CD4-positive, alpha-beta T cell (primary cell): ENCODE data around the gene ZNF182. TPM values are rescaled to one million over a fixed set of nuclear protein-coding genes. Genes with fewer than 3 reads are reported as not detected.
"Not testable (repeated sequence)": the region's sequence is repeated elsewhere in the genome, so short reads cannot be mapped to it uniquely, and the experiment has no call there.

Experiments
- ATAC-seq: fragments of 200-7000 bp; cut with Tn5 transposase; one replicate; pipeline ENCODE4 v1.10.0; 2022; ENCODE audit warnings: mild to moderate bottlenecking; ENCODE audit not compliant: poor library complexity
- CTCF ChIA-PET: fragments of 350-600 bp; sonication (Branson Sonifier 250); formaldehyde crosslinking; loops from one replicate; lab custom pipeline; 2021; ENCODE audit warnings: antibody characterized with exemption, inconsistent platforms; lab: Charles Lee
- POLR2A ChIA-PET: fragments of 350-600 bp; sonication (Branson Sonifier 250); formaldehyde crosslinking; loops from one replicate; lab custom pipeline; 2021; ENCODE audit warnings: antibody characterized with exemption, inconsistent platforms; lab: Charles Lee
- DNase-seq, 14 experiments: peaks; one replicate each; pipeline ENCODE4 v3.0.0-alpha.2; 2013 to 2020; ENCODE audit warnings: mixed read lengths in 2 of 14
- H3K27ac ChIP-seq, 2 donors: one replicate each; pipeline versions ENCODE4 v1.5.1 to v1.7.0; 2013; ENCODE audit warnings: low read length in 2 of 2, low read depth in 1 of 2, mild to moderate bottlenecking in 1 of 2
- H3K27me3 ChIP-seq, 2 experiments: 1 replicate in 1 of 2; 2 replicates in 1 of 2; pipeline versions ENCODE4 v1.6.1 to v1.7.0; 2013; ENCODE audit warnings: low read length in 2 of 2, control low read depth in 1 of 2, mild to moderate bottlenecking in 1 of 2, moderate library complexity in 1 of 2; ENCODE audit not compliant: insufficient read depth in 2 of 2, control insufficient read depth in 1 of 2
- H3K36me3 ChIP-seq: one replicate; pipeline ENCODE4 v1.6.1; 2013; ENCODE audit warnings: low read length, control low read depth; ENCODE audit not compliant: insufficient read depth
- H3K4me1 ChIP-seq: one replicate; pipeline ENCODE4 v1.6.1; 2013; ENCODE audit warnings: low read length, control low read depth; ENCODE audit not compliant: insufficient read depth
- H3K4me3 ChIP-seq: one replicate; pipeline ENCODE4 v1.5.1; 2013; ENCODE audit warnings: mild to moderate bottlenecking, low read length, moderate library complexity
- H3K9me3 ChIP-seq, 2 experiments: 1 replicate in 1 of 2; 2 replicates in 1 of 2; pipeline versions ENCODE4 v1.6.1 to v1.7.0; 2013; ENCODE audit warnings: low read length in 2 of 2, mild to moderate bottlenecking in 2 of 2, control low read depth in 1 of 2, moderate library complexity in 1 of 2; ENCODE audit not compliant: control insufficient read depth in 1 of 2, insufficient read depth in 1 of 2
- H3K27ac Mint-ChIP-seq: one replicate; pipeline ENCODE4 v1.8.0; 2020; ENCODE audit warnings: mixed read lengths
- H3K27me3 Mint-ChIP-seq: one replicate; pipeline ENCODE4 v1.8.0; 2021; ENCODE audit warnings: mixed read lengths
- H3K36me3 Mint-ChIP-seq: one replicate; pipeline ENCODE4 v1.8.0; 2021; ENCODE audit warnings: low read depth, mixed read lengths
- H3K4me1 Mint-ChIP-seq: one replicate; pipeline ENCODE4 v1.8.0; 2021; ENCODE audit warnings: low read depth, mixed read lengths
- H3K4me3 Mint-ChIP-seq: one replicate; pipeline ENCODE4 v1.8.0; 2020; ENCODE audit warnings: mild to moderate bottlenecking, mixed read lengths
- H3K9me3 Mint-ChIP-seq: one replicate; pipeline ENCODE4 v1.8.0; 2020; ENCODE audit warnings: mixed read lengths
- intact Hi-C, 2 experiments: fragments of 100-400 bp; cut with DNase I in 1 of 2; cut with micrococcal nuclease in 1 of 2; formaldehyde crosslinking; loops; one replicate each; pipeline versions ENCODE4 v1.15.1 to v1.9.0; 2023 to 2025; cut with DNase I, micrococcal nuclease
- total RNA-seq, 174 experiments: library from RNA in 2 of 174; stranded (reverse) in 2 of 174; gene quantifications; one replicate each; pipeline ENCODE4 v1.2.3 and lab custom pipeline; 2021 to 2026
- TF ChIP-seq, protein P1 (sequence below): fragments of 200-600 bp; IDR thresholded peaks from one replicate; pipeline ENCODE4 v1.8.0; 2022; ENCODE audit warnings: antibody characterized with exemption, mild to moderate bottlenecking

Gene ZNF182
- total RNA-seq, 2 experiments from 2014 or later: 4.8 to 5.0 TPM

DNA sequence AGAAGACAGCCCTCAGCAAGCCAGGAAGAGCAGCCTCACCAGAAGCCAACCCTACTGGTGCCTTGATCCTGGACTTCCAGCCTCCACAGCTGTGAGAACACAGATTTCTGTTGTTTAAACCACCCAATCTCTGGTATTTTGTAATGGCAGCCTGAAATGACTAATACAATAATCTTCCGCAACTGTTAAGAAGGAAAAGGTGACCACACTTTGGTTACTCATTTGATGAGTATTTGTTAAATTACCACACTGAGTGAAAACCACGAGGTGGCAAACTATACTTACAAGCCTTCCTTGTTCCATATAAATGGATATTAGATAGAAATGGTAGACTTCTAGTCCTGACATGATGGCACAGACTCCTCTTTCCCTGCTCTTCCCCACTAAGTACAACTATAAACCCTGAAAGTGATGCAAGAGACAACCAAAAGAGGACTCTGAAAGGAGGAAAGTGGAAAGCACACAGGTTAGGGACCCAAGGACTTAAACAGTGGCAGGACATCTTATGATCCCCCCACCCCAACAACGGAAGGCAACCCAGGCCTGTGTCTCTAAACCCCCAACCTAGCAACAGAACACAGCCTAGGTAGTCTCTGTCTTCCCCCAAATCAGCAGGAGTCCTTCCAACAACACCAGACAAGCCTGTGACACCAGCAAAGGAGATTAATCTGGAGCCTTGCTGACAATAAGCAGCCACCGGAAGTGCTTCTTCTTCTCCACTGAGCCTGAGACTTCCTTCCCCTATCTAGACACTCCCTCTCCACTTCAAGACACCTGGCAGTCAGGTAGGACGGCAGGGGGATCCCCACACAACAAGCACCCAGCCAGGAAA lies 12.3 kb downstream of the ZNF182 start:
- H3K4me3 ChIP-seq: no peak overlapping the region
- H3K4me1 ChIP-seq: peaks cover 12% of the 10 kb centered on the region
- H3K9me3 Mint-ChIP-seq: no peaks in the 10 kb centered on the region
- peaks cover 88% of the 10 kb centered on the region for H3K36me3 Mint-ChIP-seq
- peaks cover 32% of the 10 kb centered on the region for H3K36me3 ChIP-seq
- H3K27ac Mint-ChIP-seq: peak overlapping the region; percentile 84
- peak overlapping the region; percentile 1 for H3K4me3 Mint-ChIP-seq
- intact Hi-C loops: no loop called here
- DNase-seq (peak in 4 of 14 experiments; percentile 16 to 42 (median 32)), ATAC-seq (peak; percentile 75)
- TF ChIP-seq, protein P1, sequence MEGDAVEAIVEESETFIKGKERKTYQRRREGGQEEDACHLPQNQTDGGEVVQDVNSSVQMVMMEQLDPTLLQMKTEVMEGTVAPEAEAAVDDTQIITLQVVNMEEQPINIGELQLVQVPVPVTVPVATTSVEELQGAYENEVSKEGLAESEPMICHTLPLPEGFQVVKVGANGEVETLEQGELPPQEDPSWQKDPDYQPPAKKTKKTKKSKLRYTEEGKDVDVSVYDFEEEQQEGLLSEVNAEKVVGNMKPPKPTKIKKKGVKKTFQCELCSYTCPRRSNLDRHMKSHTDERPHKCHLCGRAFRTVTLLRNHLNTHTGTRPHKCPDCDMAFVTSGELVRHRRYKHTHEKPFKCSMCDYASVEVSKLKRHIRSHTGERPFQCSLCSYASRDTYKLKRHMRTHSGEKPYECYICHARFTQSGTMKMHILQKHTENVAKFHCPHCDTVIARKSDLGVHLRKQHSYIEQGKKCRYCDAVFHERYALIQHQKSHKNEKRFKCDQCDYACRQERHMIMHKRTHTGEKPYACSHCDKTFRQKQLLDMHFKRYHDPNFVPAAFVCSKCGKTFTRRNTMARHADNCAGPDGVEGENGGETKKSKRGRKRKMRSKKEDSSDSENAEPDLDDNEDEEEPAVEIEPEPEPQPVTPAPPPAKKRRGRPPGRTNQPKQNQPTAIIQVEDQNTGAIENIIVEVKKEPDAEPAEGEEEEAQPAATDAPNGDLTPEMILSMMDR: no peak
- H3K9me3 ChIP-seq: no peaks in the 10 kb centered on the region
- no peaks in the 10 kb centered on the region for H3K27me3 Mint-ChIP-seq
- H3K27me3 ChIP-seq: no peaks in the 10 kb centered on the region
- H3K4me1 Mint-ChIP-seq: peaks cover 32% of the 10 kb centered on the region
- CTCF ChIA-PET: no interaction called here
- H3K27ac ChIP-seq: no peak overlapping the region
- POLR2A ChIA-PET: no interaction called here

DNA sequence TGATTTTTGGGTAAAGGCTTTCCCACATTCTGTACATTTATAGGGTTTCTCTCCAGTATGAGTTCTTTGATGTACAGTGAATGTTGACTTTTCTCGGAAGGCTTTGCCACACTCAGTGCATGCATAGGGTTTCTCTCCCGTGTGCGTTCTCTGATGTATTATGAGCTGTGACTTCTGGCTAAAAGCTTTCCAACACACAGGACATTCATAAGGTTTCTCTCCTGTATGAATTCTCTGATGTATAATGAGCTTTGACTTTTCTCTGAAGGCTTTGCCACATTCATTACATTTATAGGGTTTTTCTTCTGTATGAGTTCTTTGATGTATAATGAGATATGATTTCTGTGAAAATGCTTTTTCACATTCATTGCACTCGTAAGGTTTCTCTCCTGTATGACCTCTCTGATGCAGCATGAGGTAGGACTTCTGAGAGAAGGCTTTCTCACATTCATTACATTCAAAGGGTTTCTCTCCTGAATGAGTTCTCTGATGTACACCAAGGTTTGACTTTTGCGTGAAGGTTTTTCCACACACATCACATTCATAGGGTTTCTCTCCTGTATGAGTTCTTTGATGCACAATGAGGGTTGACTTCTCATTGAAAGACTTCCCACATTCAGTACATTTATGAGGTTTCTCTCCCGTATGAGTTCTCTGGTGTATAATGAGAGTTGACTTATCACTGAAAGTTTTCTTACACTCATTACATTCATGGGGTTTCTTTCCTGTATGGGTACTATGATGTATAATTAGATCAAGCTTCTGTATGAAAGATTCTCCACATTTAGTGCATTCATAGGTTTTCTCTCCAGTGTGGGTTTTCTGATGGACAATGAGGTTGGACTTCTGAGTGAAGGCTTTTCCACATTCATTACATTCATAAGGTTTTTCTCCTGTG lies 27.3 kb downstream of the ZNF182 start:
- no peak overlapping the region for H3K27ac Mint-ChIP-seq
- ChIA-PET POLR2A (no interaction called here), CTCF (no interaction called here)
- no peaks in the 10 kb centered on the region for H3K4me1 Mint-ChIP-seq
- ATAC-seq: no peak
- no peak overlapping the region for H3K4me3 ChIP-seq
- no peaks in the 10 kb centered on the region for H3K27me3 Mint-ChIP-seq
- DNase-seq: no peak
- H3K9me3 Mint-ChIP-seq: peaks cover 9% of the 10 kb centered on the region
- TF ChIP-seq, protein P1: no peak
- H3K9me3 ChIP-seq: peaks cover 23 to 76% of the 10 kb centered on the region in 2 experiments
- intact Hi-C loops: no loop called here
- no peak overlapping the region for H3K4me3 Mint-ChIP-seq
- peaks cover 39% of the 10 kb centered on the region for H3K36me3 ChIP-seq
- no peak overlapping the region for H3K27ac ChIP-seq
- peaks cover 78% of the 10 kb centered on the region for H3K36me3 Mint-ChIP-seq
- no peaks in the 10 kb centered on the region for H3K4me1 ChIP-seq
- H3K27me3 ChIP-seq: no peaks in the 10 kb centered on the region

DNA sequence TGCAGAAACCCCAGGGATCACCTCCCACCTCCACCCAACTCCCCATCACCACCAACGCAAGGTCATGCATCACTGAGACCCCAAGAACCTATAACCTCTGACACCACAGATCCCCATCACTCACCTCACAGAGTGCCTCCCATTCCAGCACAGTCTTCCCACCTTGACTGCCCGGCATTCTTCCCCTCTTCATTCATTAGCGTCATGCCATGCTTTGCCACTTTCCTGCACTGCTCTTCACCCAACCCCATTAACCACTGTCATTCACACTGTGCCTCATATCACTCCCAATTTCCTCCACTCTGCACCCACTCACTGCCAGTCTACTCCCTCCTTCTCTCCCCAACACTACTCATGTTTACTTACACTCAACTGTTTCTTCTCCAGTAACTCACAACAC lies 30.6 kb downstream of the ZNF182 start:
- DNase-seq (no peak), ATAC-seq (no peak)
- Histone ChIP-seq H3K27ac (no peak overlapping the region), H3K9me3 (peaks cover 20 to 58% of the 10 kb centered on the region in 2 experiments), H3K36me3 (peaks cover 8% of the 10 kb centered on the region), H3K4me1 (no peaks in the 10 kb centered on the region), H3K27me3 (no peaks in the 10 kb centered on the region), H3K4me3 (no peak overlapping the region)
- ChIA-PET POLR2A (no interaction called here), CTCF (no interaction called here)
- TF ChIP-seq, protein P1: no peak
- H3K27ac Mint-ChIP-seq: no peak overlapping the region
- no peak overlapping the region for H3K4me3 Mint-ChIP-seq
- no peaks in the 10 kb centered on the region for H3K27me3 Mint-ChIP-seq
- peaks cover 9% of the 10 kb centered on the region for H3K9me3 Mint-ChIP-seq
- H3K4me1 Mint-ChIP-seq: no peaks in the 10 kb centered on the region
- intact Hi-C loops: no loop called here
- peaks cover 46% of the 10 kb centered on the region for H3K36me3 Mint-ChIP-seq

DNA sequence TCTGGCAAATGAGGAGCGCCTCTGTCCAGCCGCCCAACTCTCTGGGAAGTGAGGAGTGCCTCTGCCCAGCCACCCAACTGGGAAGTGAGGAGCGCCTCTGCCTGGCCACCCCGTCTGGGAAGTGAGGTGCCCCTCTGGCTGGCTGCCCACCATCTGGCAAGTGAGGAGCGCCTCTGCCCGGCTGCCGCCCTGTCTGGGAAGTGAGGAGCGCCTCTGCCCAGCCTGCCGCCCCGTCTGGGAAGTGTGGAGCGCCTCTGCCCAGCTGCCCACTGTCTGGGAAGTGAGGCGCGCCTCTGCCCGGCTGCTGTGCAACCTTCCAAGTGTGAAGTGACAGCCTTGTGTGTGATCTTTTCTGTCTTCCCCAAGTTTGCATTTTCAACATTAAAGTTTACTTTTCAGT lies 38.3 kb downstream of the ZNF182 start:
- POLR2A ChIA-PET, H3K4me1 ChIP-seq, H3K27ac Mint-ChIP-seq, H3K36me3 Mint-ChIP-seq, H3K27me3 Mint-ChIP-seq, DNase-seq, intact Hi-C loops, CTCF ChIA-PET, H3K36me3 ChIP-seq, H3K4me1 Mint-ChIP-seq, H3K4me3 ChIP-seq, H3K4me3 Mint-ChIP-seq, H3K27me3 ChIP-seq, H3K9me3 Mint-ChIP-seq, H3K27ac ChIP-seq, ATAC-seq: not testable (repeated sequence)
- peaks cover 0 to 10% of the 10 kb centered on the region in 2 experiments for H3K9me3 ChIP-seq

DNA sequence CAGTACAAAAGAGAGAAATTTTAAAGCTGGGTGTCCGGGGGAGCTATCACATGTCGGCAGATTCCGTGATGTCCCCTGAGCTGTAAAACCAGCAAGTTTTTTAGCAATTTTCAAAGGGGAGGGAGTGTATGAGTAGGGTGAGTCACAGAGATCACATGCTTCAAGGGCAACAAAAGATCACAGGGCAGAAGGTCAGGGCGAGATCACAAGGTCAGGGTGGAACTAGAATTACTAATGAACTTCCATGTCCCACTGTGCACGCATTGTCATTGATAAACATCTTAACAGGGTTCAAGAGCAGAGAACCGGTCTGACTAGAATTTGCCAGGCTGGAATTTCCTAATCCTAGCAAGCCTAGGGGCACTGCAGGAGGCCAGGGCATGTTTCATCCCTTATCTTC lies 42.0 kb downstream of the ZNF182 start:
- H3K36me3 Mint-ChIP-seq, H3K4me1 ChIP-seq, H3K4me1 Mint-ChIP-seq, H3K36me3 ChIP-seq, ATAC-seq, intact Hi-C loops, H3K4me3 ChIP-seq, POLR2A ChIA-PET, H3K9me3 Mint-ChIP-seq, H3K27ac ChIP-seq, H3K27ac Mint-ChIP-seq, H3K4me3 Mint-ChIP-seq, H3K27me3 ChIP-seq, H3K9me3 ChIP-seq, H3K27me3 Mint-ChIP-seq, CTCF ChIA-PET: not testable (repeated sequence)
- DNase-seq: peak in 1 of 14 experiments; percentile 5
